Loucy (cell line): Measurements from ENCODE around the gene CARS2.

Experiments
- H2AFZ ChIP-seq: fragments of 200-600 bp; sonication (generic); 2 replicates; pipeline ENCODE4 v1.6.0; 2016; ENCODE audit warnings: antibody characterized with exemption, mild to moderate bottlenecking, low read length, moderate library complexity
- H3F3A ChIP-seq: fragments of 200-600 bp; 2 replicates; pipeline ENCODE4 v1.6.0; 2016; ENCODE audit warnings: antibody characterized with exemption, low read depth, mild to moderate bottlenecking
- H3K27me3 ChIP-seq: fragments of 200-600 bp; sonication (generic); 2 replicates; pipeline ENCODE4 v1.6.1; 2014; ENCODE audit warnings: low read length, mild to moderate bottlenecking; ENCODE audit not compliant: insufficient read depth, poor library complexity, severe bottlenecking
- H3K36me3 ChIP-seq: fragments of 200-600 bp; sonication (generic); 2 replicates; pipeline ENCODE4 v1.6.1; 2016; ENCODE audit warnings: low read length; ENCODE audit not compliant: insufficient read depth
- H3K4me1 ChIP-seq: fragments of 200-600 bp; sonication (generic); 2 replicates; pipeline ENCODE4 v1.5.1; 2014; ENCODE audit warnings: low read length, mild to moderate bottlenecking; ENCODE audit not compliant: insufficient read depth, poor library complexity, severe bottlenecking
- H3K4me2 ChIP-seq: fragments of 200-600 bp; sonication (generic); 2 replicates; pipeline ENCODE4 v1.6.0; 2014; ENCODE audit warnings: antibody characterized with exemption, low read length, low read depth, mild to moderate bottlenecking; ENCODE audit not compliant: poor library complexity, severe bottlenecking
- H3K4me3 ChIP-seq: fragments of 200-600 bp; sonication (generic); 2 replicates; pipeline ENCODE4 v1.5.1; 2014; ENCODE audit warnings: low read length, mild to moderate bottlenecking, mixed read lengths; ENCODE audit not compliant: poor library complexity, severe bottlenecking
- H3K79me2 ChIP-seq: fragments of 200-600 bp; sonication (generic); 2 replicates; pipeline ENCODE4 v1.6.1; 2014; ENCODE audit warnings: low read length; ENCODE audit not compliant: insufficient read depth
- H3K9ac ChIP-seq: fragments of 200-600 bp; sonication (generic); 2 replicates; pipeline ENCODE4 v1.6.0; 2014; ENCODE audit warnings: mild to moderate bottlenecking, low read depth, low read length, moderate library complexity; ENCODE audit not compliant: poor library complexity, severe bottlenecking
- H3K9me2 ChIP-seq: fragments of 200-600 bp; sonication (generic); replicated peaks from 2 replicates; pipeline ENCODE4 v1.6.1; 2016; ENCODE audit warnings: low read depth, low read length, mixed read lengths
- H3K9me3 ChIP-seq: fragments of 200-600 bp; sonication (generic); 2 replicates; pipeline ENCODE4 v1.6.1; 2014; ENCODE audit warnings: mild to moderate bottlenecking, antibody characterized with exemption, low read length, low read depth; ENCODE audit not compliant: insufficient read depth
- H4K20me1 ChIP-seq: fragments of 200-600 bp; sonication (generic); 2 replicates; pipeline ENCODE4 v1.6.0; 2014; ENCODE audit warnings: antibody characterized with exemption, low read length, mild to moderate bottlenecking; ENCODE audit not compliant: insufficient read depth, poor library complexity, severe bottlenecking
- EZH2phosphoT487 ChIP-seq: fragments of 200-600 bp; IDR thresholded peaks from 2 replicates; pipeline ENCODE4 v1.6.1; 2018; ENCODE audit warnings: antibody characterized with exemption, mild to moderate bottlenecking, moderate library complexity, borderline replicate concordance
- TF ChIP-seq, protein P1 (sequence below): fragments of 200-600 bp; sonication (generic); conservative IDR thresholded peaks from 2 replicates; pipeline ENCODE4 v1.5.1; 2014; ENCODE audit warnings: mild to moderate bottlenecking, antibody characterized with exemption, low read length

The CARS2 gene

DNA sequence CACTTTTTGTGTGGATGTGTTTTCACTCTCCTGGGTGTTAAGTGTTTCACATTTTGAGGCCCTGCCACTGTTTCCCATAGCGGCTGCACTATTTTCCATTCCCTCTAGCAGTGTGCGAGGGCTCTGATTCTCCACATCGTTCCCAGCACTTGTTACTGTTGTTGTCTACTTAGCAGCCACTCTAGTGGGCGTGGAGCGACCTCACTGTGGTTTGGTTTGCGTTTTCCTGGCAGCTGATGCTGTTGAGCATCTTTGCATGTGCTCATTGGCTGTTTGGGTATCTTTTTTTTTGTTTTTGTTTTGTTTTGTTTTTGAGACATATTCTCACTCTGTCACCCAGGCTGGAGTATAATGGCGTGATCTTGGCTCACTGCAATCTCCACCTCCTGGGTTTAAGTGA lies 76.2 kb downstream of the CARS2 start:
- H3K4me1 ChIP-seq = no peaks in the 10 kb centered on the region
- H3K27me3 ChIP-seq = no peaks in the 10 kb centered on the region
- TF ChIP-seq, protein P1, sequence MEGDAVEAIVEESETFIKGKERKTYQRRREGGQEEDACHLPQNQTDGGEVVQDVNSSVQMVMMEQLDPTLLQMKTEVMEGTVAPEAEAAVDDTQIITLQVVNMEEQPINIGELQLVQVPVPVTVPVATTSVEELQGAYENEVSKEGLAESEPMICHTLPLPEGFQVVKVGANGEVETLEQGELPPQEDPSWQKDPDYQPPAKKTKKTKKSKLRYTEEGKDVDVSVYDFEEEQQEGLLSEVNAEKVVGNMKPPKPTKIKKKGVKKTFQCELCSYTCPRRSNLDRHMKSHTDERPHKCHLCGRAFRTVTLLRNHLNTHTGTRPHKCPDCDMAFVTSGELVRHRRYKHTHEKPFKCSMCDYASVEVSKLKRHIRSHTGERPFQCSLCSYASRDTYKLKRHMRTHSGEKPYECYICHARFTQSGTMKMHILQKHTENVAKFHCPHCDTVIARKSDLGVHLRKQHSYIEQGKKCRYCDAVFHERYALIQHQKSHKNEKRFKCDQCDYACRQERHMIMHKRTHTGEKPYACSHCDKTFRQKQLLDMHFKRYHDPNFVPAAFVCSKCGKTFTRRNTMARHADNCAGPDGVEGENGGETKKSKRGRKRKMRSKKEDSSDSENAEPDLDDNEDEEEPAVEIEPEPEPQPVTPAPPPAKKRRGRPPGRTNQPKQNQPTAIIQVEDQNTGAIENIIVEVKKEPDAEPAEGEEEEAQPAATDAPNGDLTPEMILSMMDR = no peak
- no peak for TF ChIP-seq EZH2phosphoT487
- H3F3A ChIP-seq = no peaks in the 10 kb centered on the region
- no peak overlapping the region for H3K9ac ChIP-seq
- H2AFZ ChIP-seq = no peak overlapping the region
- H3K79me2 ChIP-seq = peaks cover 17% of the 10 kb centered on the region; the same call in 1 of the 2 replicates
- H3K4me2 ChIP-seq = no peak overlapping the region
- peaks cover 6% of the 10 kb centered on the region for H4K20me1 ChIP-seq
- H3K4me3 ChIP-seq = no peak overlapping the region
- no peaks in the 10 kb centered on the region for H3K9me3 ChIP-seq
- H3K9me2 ChIP-seq = no peaks in the 10 kb centered on the region
- peaks cover 39% of the 10 kb centered on the region; the same call in 1 of the 2 replicates for H3K36me3 ChIP-seq

DNA sequence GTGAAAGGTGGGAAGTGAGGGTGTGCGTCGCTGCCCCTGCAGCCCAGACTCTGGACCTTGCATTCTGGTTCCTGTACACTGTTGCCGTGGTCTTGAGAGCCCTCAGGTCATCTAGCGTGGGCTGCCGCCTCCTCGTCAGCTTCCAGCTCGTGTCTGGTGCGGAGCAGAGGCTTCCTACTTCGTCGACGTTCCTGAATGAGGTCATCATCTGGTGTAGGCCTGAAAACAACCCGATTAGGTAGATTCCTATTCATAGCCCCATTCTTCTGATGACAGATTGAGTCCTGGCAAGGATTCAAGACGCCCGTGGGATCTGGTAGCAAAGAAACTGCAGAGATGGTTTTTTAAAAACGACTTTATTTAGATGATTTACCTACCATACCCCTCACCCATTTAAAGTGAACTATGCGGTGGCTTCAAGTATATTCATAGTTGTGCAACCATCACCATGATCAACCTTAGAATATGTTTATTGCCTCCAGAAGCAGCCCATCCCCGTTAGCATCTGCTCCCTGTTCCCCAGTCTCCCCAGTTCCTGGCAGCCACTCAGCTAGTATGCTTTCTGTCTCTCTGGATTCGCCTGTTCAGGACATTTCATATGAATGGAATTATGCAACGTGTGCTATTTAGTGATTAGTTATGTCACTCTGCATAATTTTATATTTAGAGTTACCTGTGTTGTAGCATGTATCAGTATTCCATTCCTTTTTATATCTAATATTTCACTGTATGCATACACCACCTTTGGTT lies 76.8 kb downstream of the CARS2 start:
- Histone ChIP-seq H4K20me1 (peaks cover 6% of the 10 kb centered on the region), H3K4me3 (no peak overlapping the region), H3K79me2 (peaks cover 18% of the 10 kb centered on the region; the same call in 1 of the 2 replicates), H3K36me3 (peaks cover 35% of the 10 kb centered on the region; the same call in 1 of the 2 replicates), H3K9ac (no peak overlapping the region), H3K9me3 (no peaks in the 10 kb centered on the region), H3K4me1 (no peaks in the 10 kb centered on the region), H3K27me3 (no peaks in the 10 kb centered on the region), H3K4me2 (no peak overlapping the region), H3K9me2 (no peaks in the 10 kb centered on the region), H3F3A (no peaks in the 10 kb centered on the region), H2AFZ (no peak overlapping the region)
- TF ChIP-seq, protein P1 = no peak
- TF ChIP-seq EZH2phosphoT487 = no peak

DNA sequence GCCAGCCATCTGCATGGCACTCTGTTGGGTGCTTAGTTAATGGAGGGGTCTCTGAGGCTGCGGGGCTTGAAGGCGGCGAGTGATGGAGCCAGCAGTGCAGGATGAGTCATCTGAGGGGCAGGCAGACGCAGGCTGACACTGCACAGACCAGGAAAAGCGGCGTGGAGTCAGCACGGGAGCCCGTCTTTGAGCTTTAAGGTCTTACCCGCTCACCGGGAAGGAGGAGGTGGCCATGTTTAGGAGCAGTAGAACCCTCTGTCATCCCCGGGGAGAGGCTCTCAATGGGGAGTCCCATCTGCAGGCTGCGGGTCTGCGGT lies 77.5 kb downstream of the CARS2 start:
- TF ChIP-seq EZH2phosphoT487 = no peak
- TF ChIP-seq, protein P1 = no peak
- H3K4me3 ChIP-seq = no peak overlapping the region
- no peaks in the 10 kb centered on the region for H3K4me1 ChIP-seq
- H4K20me1 ChIP-seq = peaks cover 6% of the 10 kb centered on the region
- H3K9ac ChIP-seq = no peak overlapping the region
- peaks cover 19% of the 10 kb centered on the region; the same call in 1 of the 2 replicates for H3K79me2 ChIP-seq
- no peaks in the 10 kb centered on the region for H3K9me3 ChIP-seq
- no peaks in the 10 kb centered on the region for H3F3A ChIP-seq
- H3K27me3 ChIP-seq = no peaks in the 10 kb centered on the region
- H3K9me2 ChIP-seq = no peaks in the 10 kb centered on the region
- no peak overlapping the region for H3K4me2 ChIP-seq
- H3K36me3 ChIP-seq = peaks cover 36% of the 10 kb centered on the region; the same call in 1 of the 2 replicates
- H2AFZ ChIP-seq = no peak overlapping the region
